Natural killer cell (primary cell): ENCODE measurements around the gene CLN5. TPM values are rescaled to one million over a fixed set of nuclear protein-coding genes. Genes with fewer than 3 reads are reported as not detected.

Source experiments
- ATAC-seq, 3 donors: fragments of 150-1000 bp in 2 of 3; fragments of 200-7000 bp in 1 of 3; cut with Tn5 transposase; 1 replicate in 1 of 3; 2 replicates in 2 of 3; pipeline ENCODE4 v1.10.0; 2021; ENCODE audit warnings: mild to moderate bottlenecking in 2 of 3, moderate library complexity in 2 of 3
- DNase-seq, 2 donors: peaks; one replicate each; pipeline versions ENCODE4 v3.0.0 to v3.0.0-alpha.2; 2013 to 2021; ENCODE audit warnings: mixed read lengths in 1 of 2
- H3K27ac ChIP-seq: one replicate; pipeline ENCODE4 v1.5.1; 2013; ENCODE audit warnings: mild to moderate bottlenecking, low read length
- H3K27me3 ChIP-seq: one replicate; pipeline ENCODE4 v1.6.1; 2013; ENCODE audit warnings: low read length; ENCODE audit not compliant: control insufficient read depth, insufficient read depth
- H3K36me3 ChIP-seq: one replicate; pipeline ENCODE4 v1.6.1; 2013; ENCODE audit warnings: low read length; ENCODE audit not compliant: control insufficient read depth, insufficient read depth
- H3K4me1 ChIP-seq: one replicate; pipeline ENCODE4 v1.6.1; 2013; ENCODE audit warnings: low read length; ENCODE audit not compliant: control insufficient read depth, insufficient read depth
- H3K4me3 ChIP-seq: one replicate; pipeline ENCODE4 v1.5.1; 2013; ENCODE audit warnings: low read length
- H3K9me3 ChIP-seq: one replicate; pipeline ENCODE4 v1.6.1; 2013; ENCODE audit warnings: low read length; ENCODE audit not compliant: control insufficient read depth, insufficient read depth
- H3K27ac Mint-ChIP-seq, 2 donors: one replicate each; pipeline ENCODE4 v1.8.0; 2022; ENCODE audit warnings: mild to moderate bottlenecking in 2 of 2, mixed read lengths in 2 of 2, moderate library complexity in 1 of 2
- H3K27me3 Mint-ChIP-seq, 2 donors: one replicate each; pipeline ENCODE4 v1.8.0; 2022; ENCODE audit warnings: low read depth in 2 of 2, mixed read lengths in 2 of 2
- H3K36me3 Mint-ChIP-seq: one replicate; pipeline ENCODE4 v1.8.0; 2022; ENCODE audit warnings: mixed read lengths
- H3K4me1 Mint-ChIP-seq, 2 donors: one replicate each; pipeline ENCODE4 v1.8.0; 2022; ENCODE audit warnings: mixed read lengths in 2 of 2
- H3K4me3 Mint-ChIP-seq: one replicate; pipeline ENCODE4 v1.8.0; 2022; ENCODE audit warnings: mild to moderate bottlenecking, moderate library complexity, mixed read lengths
- H3K9me3 Mint-ChIP-seq, 2 donors: one replicate each; pipeline ENCODE4 v1.8.0; 2022; ENCODE audit warnings: mixed read lengths in 2 of 2
- CTCF ChIP-seq: fragments of 200-600 bp; IDR thresholded peaks from one replicate; pipeline ENCODE4 v1.8.0; 2022; ENCODE audit warnings: antibody characterized with exemption
- WGBS: methylation state at CpG from one replicate; pipeline ENCODE4 v1.1.7; 2013; ENCODE audit warnings: missing lambda C conversion rate; ENCODE audit not compliant: insufficient coverage; 5-methylcytosine and 5-hydroxymethylcytosine counted together
- intact Hi-C: fragments of 100-400 bp; cut with micrococcal nuclease; formaldehyde crosslinking; loops from one replicate; pipeline ENCODE4 v1.14.2; 2022
- total RNA-seq, 4 donors: library from RNA; stranded (reverse); fragments of 120-200 nt in 1 of 4; gene quantifications; one replicate each; pipeline versions ENCODE4 v1.2.3 to v1.2.4, GENCODE V29; 2013 to 2022

The CLN5 gene
- total RNA-seq, 3 donors from 2014 or later (not counting 1 experiment from before 2014, with no cell fraction given) = 12.0 to 14.4 (median 13.9) TPM

- Mint-ChIP-seq H3K27ac (no peak overlapping the region), H3K36me3 (no peaks in the 10 kb centered on the region), H3K9me3 (no peaks in the 10 kb centered on the region), H3K4me3 (no peak overlapping the region), H3K4me1 (no peaks in the 10 kb centered on the region), H3K27me3 (no peaks in the 10 kb centered on the region)
- no peak for DNase-seq
- peaks cover 11% of the 10 kb centered on the region for H3K36me3 ChIP-seq
- no peak for ATAC-seq
- H3K27ac ChIP-seq = no peak overlapping the region
- no peak for TF ChIP-seq CTCF
- no peaks in the 10 kb centered on the region for H3K9me3 ChIP-seq
- no peak overlapping the region for H3K4me3 ChIP-seq
- intact Hi-C loops = no loop called here
- no peaks in the 10 kb centered on the region for H3K4me1 ChIP-seq
- 97% methylated on average over 9 of the region's 9 CpGs for WGBS
- H3K27me3 ChIP-seq = no peaks in the 10 kb centered on the region
Measured at GRCh38 chr13:77040835-77041234, 49.0 kb downstream of the CLN5 start.

GRCh38 chr13:77042566-77043177 is 50.8 kb downstream of the CLN5 start:
- H3K9me3 Mint-ChIP-seq = no peaks in the 10 kb centered on the region
- Histone ChIP-seq H3K27ac (no peak overlapping the region), H3K4me1 (no peaks in the 10 kb centered on the region), H3K36me3 (peaks cover 22% of the 10 kb centered on the region), H3K27me3 (no peaks in the 10 kb centered on the region), H3K4me3 (no peak overlapping the region), H3K9me3 (no peaks in the 10 kb centered on the region)
- TF ChIP-seq CTCF = no peak
- intact Hi-C loops = no loop called here
- peaks cover 0 to 5% of the 10 kb centered on the region in 2 donors for H3K4me1 Mint-ChIP-seq
- no peak for DNase-seq
- no peaks in the 10 kb centered on the region for H3K27me3 Mint-ChIP-seq
- peak overlapping the region in 1 of 2 donors; percentile 43 for H3K27ac Mint-ChIP-seq
- no peak overlapping the region for H3K4me3 Mint-ChIP-seq
- 89% methylated on average over 5 of the region's 5 CpGs for WGBS
- ATAC-seq = no peak
- no peaks in the 10 kb centered on the region for H3K36me3 Mint-ChIP-seq

DNA sequence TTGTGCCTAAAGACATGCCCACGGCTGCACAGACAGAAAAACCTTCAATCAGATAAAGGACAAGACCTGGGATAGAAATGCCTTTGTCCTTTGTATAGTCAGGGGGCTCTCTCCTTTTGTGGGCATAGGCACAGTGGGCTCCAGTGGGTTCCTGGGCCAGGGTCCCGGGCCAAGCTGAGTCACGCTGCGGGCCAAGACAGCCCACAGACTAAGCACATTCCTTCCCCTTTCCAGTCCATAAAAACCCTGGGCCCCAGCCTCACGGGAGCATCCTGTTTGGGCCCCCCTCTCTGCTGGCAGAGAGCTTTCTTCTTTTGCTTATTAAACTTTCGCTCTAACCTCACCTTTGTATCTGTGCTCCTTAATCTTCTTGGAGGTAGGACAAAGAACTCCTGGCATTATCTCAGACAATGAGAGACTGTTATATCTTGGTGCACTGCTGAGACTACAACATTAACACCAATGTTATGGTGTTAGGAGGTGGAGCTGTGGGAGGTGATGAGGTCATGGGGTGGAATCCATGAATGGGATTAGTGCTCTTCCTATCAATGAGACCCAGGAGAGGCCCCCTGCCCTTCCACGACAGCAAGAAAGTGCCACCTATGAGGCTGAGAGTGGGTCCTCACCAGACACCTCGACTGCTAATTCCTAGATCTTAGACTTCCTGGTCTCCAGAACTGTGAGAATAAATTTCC is 55.9 kb downstream of the CLN5 start:
- ATAC-seq (no peak), DNase-seq (no peak)
- H3K36me3 Mint-ChIP-seq = peaks cover 12% of the 10 kb centered on the region
- no peak overlapping the region for H3K4me3 ChIP-seq
- TF ChIP-seq CTCF = no peak
- H3K4me1 Mint-ChIP-seq = peaks cover 0 to 5% of the 10 kb centered on the region in 2 donors
- no peak overlapping the region for H3K27ac ChIP-seq
- 98% methylated on average over 8 of the region's 8 CpGs for WGBS
- no peaks in the 10 kb centered on the region for H3K27me3 Mint-ChIP-seq
- H3K4me3 Mint-ChIP-seq = no peak overlapping the region
- no peaks in the 10 kb centered on the region for H3K9me3 ChIP-seq
- no peaks in the 10 kb centered on the region for H3K4me1 ChIP-seq
- intact Hi-C loops = no loop called here
- H3K27ac Mint-ChIP-seq = no peak overlapping the region
- H3K9me3 Mint-ChIP-seq = no peaks in the 10 kb centered on the region
- H3K27me3 ChIP-seq = no peaks in the 10 kb centered on the region
- peaks cover 63% of the 10 kb centered on the region for H3K36me3 ChIP-seq
